Kidney (tissue), 14 donors: ENCODE data around the gene RAD51B. TPM values are rescaled to one million over a fixed set of nuclear protein-coding genes. Genes with fewer than 3 reads are reported as not detected.

ENCODE experiments used
- DNase-seq, 5 donors: peaks; one replicate each; pipeline ENCODE4 v3.0.0-alpha.2; 2013 to 2020
- FAIRE-seq: peaks from 2 replicates; lab custom pipeline; 2012; peaks lifted over from hg19 to GRCh38; lab: Jason Lieb, UNC
- H3K27ac ChIP-seq, 2 donors: one replicate each; pipeline ENCODE4 v1.7.0; 2013; ENCODE audit warnings: low read depth in 2 of 2, low read length in 2 of 2, inconsistent platforms in 1 of 2
- H3K27me3 ChIP-seq: one replicate; pipeline ENCODE4 v1.7.1; 2013; ENCODE audit warnings: low read length, inconsistent platforms; ENCODE audit not compliant: control insufficient read depth, insufficient read depth
- H3K36me3 ChIP-seq, 3 donors: one replicate each; pipeline versions ENCODE4 v1.7.0 to v1.7.1; 2013; ENCODE audit warnings: low read length in 3 of 3, control low read depth in 1 of 3, inconsistent platforms in 1 of 3; ENCODE audit not compliant: insufficient read depth in 3 of 3, control insufficient read depth in 2 of 3
- H3K4me1 ChIP-seq, 3 donors: one replicate each; pipeline versions ENCODE4 v1.7.0 to v1.7.1; 2013; ENCODE audit warnings: low read length in 3 of 3, inconsistent platforms in 1 of 3, low read depth in 1 of 3; ENCODE audit not compliant: control insufficient read depth in 2 of 3, insufficient read depth in 2 of 3
- H3K4me3 ChIP-seq, 3 donors: one replicate each; pipeline versions ENCODE4 v1.7.0 to v1.8.1; 2013; ENCODE audit warnings: low read length in 3 of 3, control low read depth in 1 of 3, inconsistent platforms in 1 of 3
- H3K9ac ChIP-seq, 3 donors: one replicate each; pipeline versions ENCODE4 v1.7.0 to v1.7.1; 2013; ENCODE audit warnings: low read length in 3 of 3, control low read depth in 1 of 3, inconsistent platforms in 1 of 3
- H3K9me3 ChIP-seq, 3 donors: one replicate each; pipeline versions ENCODE4 v1.7.0 to v1.7.1; 2013; ENCODE audit warnings: low read length in 3 of 3, control low read depth in 1 of 3, inconsistent platforms in 1 of 3; ENCODE audit not compliant: control insufficient read depth in 2 of 3, insufficient read depth in 1 of 3
- intact Hi-C: fragments of 100-400 bp; cut with DNase I; formaldehyde crosslinking; loops from one replicate; pipeline ENCODE4 v1.11.1; 2022
- polyA plus RNA-seq: library from polyadenylated mRNA; stranded (reverse); fragments of 350-450 nt; fragmentation: Illumina TruSeq; extraction: RNeasy Lipid Tissue Mini Kit (QIAGEN cat#74804); gene quantifications from one replicate; pipeline ENCODE4 v1.2.3, GENCODE V29; 2014; ENCODE audit warnings: low read depth, low replicate concordance; ENCODE audit not compliant: insufficient read depth
- total RNA-seq: library from RNA; stranded (reverse); fragmentation: NEBNext Ultra II Directional; extraction: Animal tissue kit (Norgen Biotek cat#: 25700); gene quantifications from one replicate; pipeline ENCODE4 v1.2.1, GENCODE V29; 2021
- TF ChIP-seq, protein P1 (sequence below): IDR thresholded peaks from 3 replicates; pipeline ENCODE4 v1.5.1; 2012; ENCODE audit warnings: mild to moderate bottlenecking, moderate library complexity, borderline replicate concordance; ENCODE audit not compliant: insufficient read depth; ENCODE audit errors: extremely low read depth
- donor health status: control.
- donor health status: control.
- donor health status: control.
- donor health status: control.
- donor health status: control.
- donor health status: DM: yes; HTN: yes; CAD: no.
- donor health status: Normal renal cell carcinoma (clear cell type).

The RAD51B gene
- total and polyA plus RNA-seq, 2 donors from 2014 or later, result 6.9 to 18.0 TPM

GRCh38 chr14:68104518-68104917 is 284.9 kb downstream of the RAD51B start:
- Histone ChIP-seq H3K27ac (peak overlapping the region in 1 of 2 donors; percentile 38), H3K4me3 (no peak overlapping the region), H3K36me3 (no peaks in the 10 kb centered on the region), H3K9me3 (peaks cover 0 to 7% (median 0%) of the 10 kb centered on the region in 3 donors), H3K4me1 (peaks cover 0 to 2% (median 0%) of the 10 kb centered on the region in 3 donors), H3K27me3 (no peaks in the 10 kb centered on the region), H3K9ac (no peak overlapping the region)
- intact Hi-C loops, result no loop called here
- FAIRE-seq (no peak), DNase-seq (peak in 1 of 5 donors; percentile 41)
- TF ChIP-seq, protein P1, sequence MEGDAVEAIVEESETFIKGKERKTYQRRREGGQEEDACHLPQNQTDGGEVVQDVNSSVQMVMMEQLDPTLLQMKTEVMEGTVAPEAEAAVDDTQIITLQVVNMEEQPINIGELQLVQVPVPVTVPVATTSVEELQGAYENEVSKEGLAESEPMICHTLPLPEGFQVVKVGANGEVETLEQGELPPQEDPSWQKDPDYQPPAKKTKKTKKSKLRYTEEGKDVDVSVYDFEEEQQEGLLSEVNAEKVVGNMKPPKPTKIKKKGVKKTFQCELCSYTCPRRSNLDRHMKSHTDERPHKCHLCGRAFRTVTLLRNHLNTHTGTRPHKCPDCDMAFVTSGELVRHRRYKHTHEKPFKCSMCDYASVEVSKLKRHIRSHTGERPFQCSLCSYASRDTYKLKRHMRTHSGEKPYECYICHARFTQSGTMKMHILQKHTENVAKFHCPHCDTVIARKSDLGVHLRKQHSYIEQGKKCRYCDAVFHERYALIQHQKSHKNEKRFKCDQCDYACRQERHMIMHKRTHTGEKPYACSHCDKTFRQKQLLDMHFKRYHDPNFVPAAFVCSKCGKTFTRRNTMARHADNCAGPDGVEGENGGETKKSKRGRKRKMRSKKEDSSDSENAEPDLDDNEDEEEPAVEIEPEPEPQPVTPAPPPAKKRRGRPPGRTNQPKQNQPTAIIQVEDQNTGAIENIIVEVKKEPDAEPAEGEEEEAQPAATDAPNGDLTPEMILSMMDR, result no peak

GRCh38 chr14:68105816-68106215 is 286.2 kb downstream of the RAD51B start:
- no peaks in the 10 kb centered on the region for H3K27me3 ChIP-seq
- peaks cover 0 to 4% (median 3%) of the 10 kb centered on the region in 3 donors for H3K4me1 ChIP-seq
- FAIRE-seq, result no peak
- TF ChIP-seq, protein P1, result no peak
- DNase-seq, result no peak
- H3K4me3 ChIP-seq, result no peak overlapping the region
- intact Hi-C loops, result no loop called here
- peaks cover 0 to 7% (median 0%) of the 10 kb centered on the region in 3 donors for H3K9me3 ChIP-seq
- no peak overlapping the region for H3K9ac ChIP-seq
- no peaks in the 10 kb centered on the region for H3K36me3 ChIP-seq
- H3K27ac ChIP-seq, result no peak overlapping the region

DNA sequence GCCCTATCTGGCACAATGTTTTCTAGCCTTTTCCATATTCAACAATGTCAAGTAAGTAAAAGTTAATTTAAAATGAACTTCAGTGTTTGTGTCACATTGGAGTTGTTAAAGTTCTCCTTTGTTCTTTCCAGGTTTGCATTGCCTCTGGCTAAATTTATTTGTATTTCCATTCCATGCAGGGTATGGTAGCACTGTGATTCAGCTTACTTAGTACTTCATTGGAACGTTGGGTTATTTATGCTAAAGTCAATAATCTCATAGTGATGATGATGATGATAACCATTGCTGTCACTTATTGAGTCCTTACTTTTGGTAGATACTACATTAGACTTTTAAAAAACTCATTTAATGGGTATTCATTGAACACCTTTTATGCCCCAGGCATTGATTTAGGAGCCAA is 286.9 kb downstream of the RAD51B start:
- FAIRE-seq (peak; percentile 21), DNase-seq (no peak)
- Histone ChIP-seq H3K27me3 (no peaks in the 10 kb centered on the region), H3K4me3 (no peak overlapping the region), H3K36me3 (no peaks in the 10 kb centered on the region), H3K27ac (no peak overlapping the region), H3K4me1 (peaks cover 2 to 6% (median 4%) of the 10 kb centered on the region in 3 donors), H3K9ac (no peak overlapping the region), H3K9me3 (peaks cover 0 to 6% (median 0%) of the 10 kb centered on the region in 3 donors)
- TF ChIP-seq, protein P1, result no peak
- intact Hi-C loops, result no loop called here

GRCh38 chr14:68106905-68107304 is 287.3 kb downstream of the RAD51B start:
- no peaks in the 10 kb centered on the region for H3K27me3 ChIP-seq
- peaks cover 4 to 11% (median 6%) of the 10 kb centered on the region in 3 donors for H3K4me1 ChIP-seq
- H3K36me3 ChIP-seq, result no peaks in the 10 kb centered on the region
- intact Hi-C loops, result no loop called here
- FAIRE-seq, result no peak
- TF ChIP-seq, protein P1, result no peak
- peaks cover 0 to 1% (median 0%) of the 10 kb centered on the region in 3 donors for H3K9me3 ChIP-seq
- no peak overlapping the region for H3K27ac ChIP-seq
- H3K4me3 ChIP-seq, result no peak overlapping the region
- H3K9ac ChIP-seq, result no peak overlapping the region
- no peak for DNase-seq
